Breast epithelium (tissue), 3 donors: ENCODE data around the gene AGAP1.

Source experiments
- POLR2A ChIP-seq: fragments of 450-650 bp; IDR thresholded peaks from one replicate; pipeline ENCODE4 v1.6.1; 2016; ENCODE audit warnings: antibody characterized with exemption, mild to moderate bottlenecking, moderate library complexity
- TF ChIP-seq, protein P1 (sequence below), 3 donors: fragments of 450-650 bp; IDR thresholded peaks; one replicate each; pipeline ENCODE4 v1.5.1; 2016 to 2017; ENCODE audit warnings: antibody characterized with exemption in 3 of 3, mild to moderate bottlenecking in 3 of 3, moderate library complexity in 3 of 3

DNA sequence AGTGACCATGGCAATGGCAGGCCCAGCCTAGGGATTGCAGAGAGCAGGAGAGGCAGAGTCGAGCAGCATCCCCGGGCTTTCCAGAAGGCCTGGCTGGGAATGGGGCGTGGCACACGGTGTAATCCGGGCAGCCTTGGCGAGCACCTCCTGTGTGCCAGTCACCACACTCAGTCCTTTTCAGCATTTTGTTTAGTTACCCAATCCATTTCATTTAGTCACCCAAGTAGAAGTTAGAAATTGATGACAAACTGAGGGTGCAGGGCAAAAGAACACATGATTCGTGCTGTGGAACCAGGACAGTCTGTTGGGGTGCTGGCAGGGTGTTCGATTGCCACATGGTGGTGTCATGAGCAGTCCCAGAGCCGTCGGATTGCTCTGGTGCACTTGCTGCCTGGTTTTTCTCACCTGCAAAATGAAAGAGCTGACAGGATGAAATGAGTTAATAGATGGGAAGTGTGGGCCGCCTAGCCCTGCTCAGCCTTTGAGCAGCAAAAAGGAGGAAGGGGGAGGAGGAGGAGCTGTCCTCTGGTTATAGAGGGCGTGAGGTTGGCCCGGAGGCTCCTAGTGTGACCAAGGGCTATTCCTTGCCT is 299.4 kb downstream of the AGAP1 start:
- no peak for TF ChIP-seq POLR2A
- TF ChIP-seq, protein P1, sequence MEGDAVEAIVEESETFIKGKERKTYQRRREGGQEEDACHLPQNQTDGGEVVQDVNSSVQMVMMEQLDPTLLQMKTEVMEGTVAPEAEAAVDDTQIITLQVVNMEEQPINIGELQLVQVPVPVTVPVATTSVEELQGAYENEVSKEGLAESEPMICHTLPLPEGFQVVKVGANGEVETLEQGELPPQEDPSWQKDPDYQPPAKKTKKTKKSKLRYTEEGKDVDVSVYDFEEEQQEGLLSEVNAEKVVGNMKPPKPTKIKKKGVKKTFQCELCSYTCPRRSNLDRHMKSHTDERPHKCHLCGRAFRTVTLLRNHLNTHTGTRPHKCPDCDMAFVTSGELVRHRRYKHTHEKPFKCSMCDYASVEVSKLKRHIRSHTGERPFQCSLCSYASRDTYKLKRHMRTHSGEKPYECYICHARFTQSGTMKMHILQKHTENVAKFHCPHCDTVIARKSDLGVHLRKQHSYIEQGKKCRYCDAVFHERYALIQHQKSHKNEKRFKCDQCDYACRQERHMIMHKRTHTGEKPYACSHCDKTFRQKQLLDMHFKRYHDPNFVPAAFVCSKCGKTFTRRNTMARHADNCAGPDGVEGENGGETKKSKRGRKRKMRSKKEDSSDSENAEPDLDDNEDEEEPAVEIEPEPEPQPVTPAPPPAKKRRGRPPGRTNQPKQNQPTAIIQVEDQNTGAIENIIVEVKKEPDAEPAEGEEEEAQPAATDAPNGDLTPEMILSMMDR (IDR thresholded peaks at IDR 0.05), result no peak
